ENCODE data around the gene CAMK2N2. TPM values are rescaled to one million over a fixed set of nuclear protein-coding genes. Genes with fewer than 3 reads are reported as not detected.

The CAMK2N2 gene
- total and polyA plus RNA-seq, 9 of the 15 experiments (the other 6 are each of a cell fraction or from before 2014, with no cell fraction given) = 0.08 to 0.22 (median 0.11) TPM; not detected in 5

DNA sequence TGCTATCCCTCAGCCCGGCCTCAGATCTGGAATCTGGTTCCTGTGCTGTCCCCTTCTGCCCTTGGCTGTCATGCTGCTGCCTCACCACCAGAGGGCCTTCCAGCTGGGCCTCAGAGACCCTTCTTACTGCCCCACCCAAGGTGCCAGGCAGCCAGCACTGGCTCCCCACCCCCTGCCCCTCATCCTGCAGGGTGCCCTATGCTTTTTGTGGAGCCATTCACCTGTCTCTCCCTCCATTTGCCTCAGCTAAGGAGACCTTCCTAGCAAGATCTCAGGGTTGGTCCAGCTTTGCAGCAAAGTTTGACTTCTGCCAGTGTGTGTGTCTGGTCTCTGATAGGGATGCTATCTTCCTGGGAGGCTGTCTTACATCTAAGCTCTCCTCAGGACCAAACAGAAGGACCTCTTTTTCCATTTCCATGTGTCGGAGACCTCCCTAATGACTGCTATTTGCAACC lies 33.8 kb downstream of the CAMK2N2 start (continued):
- TF ChIP-seq, protein P1, sequence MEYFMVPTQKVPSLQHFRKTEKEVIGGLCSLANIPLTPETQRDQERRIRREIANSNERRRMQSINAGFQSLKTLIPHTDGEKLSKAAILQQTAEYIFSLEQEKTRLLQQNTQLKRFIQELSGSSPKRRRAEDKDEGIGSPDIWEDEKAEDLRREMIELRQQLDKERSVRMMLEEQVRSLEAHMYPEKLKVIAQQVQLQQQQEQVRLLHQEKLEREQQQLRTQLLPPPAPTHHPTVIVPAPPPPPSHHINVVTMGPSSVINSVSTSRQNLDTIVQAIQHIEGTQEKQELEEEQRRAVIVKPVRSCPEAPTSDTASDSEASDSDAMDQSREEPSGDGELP (CRISPR knock-in tag; IDR thresholded peaks at IDR 0.05; ENCODE audit: borderline replicate concordance) = peak; percentile 86
- peak; percentile 66 for TF ChIP-seq SMC3 (conservative IDR thresholded peaks at IDR 0.05; ENCODE audit: insufficient read depth, low read depth, low read length)
- TF ChIP-seq PHB2 (IDR thresholded peaks at IDR 0.05; ENCODE audit: low read depth) = no peak
- 0 out of 2 replicates have a peak, but pooled peaks have one; percentile 11 for TF ChIP-seq VEZF1 (CRISPR knock-in tag; IDR thresholded peaks at IDR 0.05)

DNA sequence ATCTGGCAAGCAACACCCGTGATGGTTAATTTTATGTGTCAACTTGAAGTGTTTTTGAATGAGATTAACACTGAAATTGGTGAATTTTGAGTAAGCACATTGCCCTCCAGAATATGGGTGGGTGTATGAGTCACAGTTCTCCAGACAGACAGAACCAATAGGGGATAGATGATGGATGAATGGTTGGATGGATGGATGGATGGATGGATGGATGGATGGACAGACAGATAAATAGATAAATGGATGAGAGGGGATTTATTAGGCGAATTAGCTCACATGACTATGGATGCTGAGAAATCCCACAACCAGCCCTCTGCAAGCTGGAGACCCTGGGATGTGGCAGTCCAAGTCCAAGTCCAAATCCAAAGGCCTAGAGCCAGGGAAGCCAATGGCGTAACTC lies 37.4 kb downstream of the CAMK2N2 start:
- Histone ChIP-seq H3K9me1 (ENCODE audit: control insufficient read depth, insufficient read depth, low read length) (no peaks in the 10 kb centered on the region), H3K4me1 (replicated peaks in 1 of 2; ENCODE audit: control insufficient read depth in 2 of 2, insufficient read depth in 2 of 2, low read length in 2 of 2) (peaks cover 0 to 4% of the 10 kb centered on the region in 2 experiments; a peak in 2 of 5 replicates), H3K27me3 (ENCODE audit: control insufficient read depth in 2 of 2, insufficient read depth in 2 of 2, low read length in 2 of 2) (peaks cover 23 to 46% of the 10 kb centered on the region in 2 experiments), H3K4me2 (ENCODE audit: insufficient read depth, low read length) (no peak overlapping the region), H3K27ac (ENCODE audit: extremely low read depth, low read depth, low read length) (no peak overlapping the region), H3K4me3 (no peak overlapping the region), H3K36me3 (ENCODE audit: control insufficient read depth, insufficient read depth, low read length) (no peaks in the 10 kb centered on the region), H3K9me3 (replicated peaks; ENCODE audit: control insufficient read depth, insufficient read depth, low read depth, low read length) (no peaks in the 10 kb centered on the region), H2AFZ (ENCODE audit: low read depth, low read length) (no peak overlapping the region), H3K79me2 (ENCODE audit: control insufficient read depth, insufficient read depth, low read length) (no peaks in the 10 kb centered on the region), H4K20me1 (replicated peaks; ENCODE audit: control insufficient read depth, insufficient read depth, low read length) (peaks cover 11% of the 10 kb centered on the region), H3K9ac (ENCODE audit: insufficient read depth in 1 of 2, low read depth in 2 of 2, low read length in 2 of 2) (no peak overlapping the region)
- DNase-seq (ENCODE audit: extremely low read depth in 1 of 4, low spot score in 3 of 4) (no peak), ATAC-seq (no peak), FAIRE-seq (no peak)
- ChIA-PET POLR2A (no interaction called here), CTCF (ENCODE audit: low intra/inter-chr PET ratio) (no interaction called here)
- in situ Hi-C loops (cut with MboI) = no loop called here
- BruUV-seq (replicated peaks) = no TSS peak
- intact Hi-C loops (cut with micrococcal nuclease) = no loop called here
- WGBS (ENCODE audit: insufficient coverage, low coverage, missing lambda C conversion rate) = 14% methylated on average over 3 of the region's 3 CpGs
- no peak for TF ChIP-seq MNT (conservative IDR thresholded peaks at IDR 0.05)
- TF ChIP-seq TOE1 (IDR thresholded peaks at IDR 0.05; ENCODE audit: borderline replicate concordance) = no peak
- no peak for TF ChIP-seq TOE1 (CRISPR knock-in tag; IDR thresholded peaks at IDR 0.05; ENCODE audit: borderline replicate concordance, low read depth)
- TF ChIP-seq NFIX (CRISPR knock-in tag; IDR thresholded peaks at IDR 0.05; ENCODE audit: low read depth) = no peak
- TF ChIP-seq NFATC3 (IDR thresholded peaks at IDR 0.05) = no peak
- TF ChIP-seq NFYB (IDR thresholded peaks at IDR 0.05; ENCODE audit: extremely low read depth, insufficient read length) = no peak
- no peak for TF ChIP-seq ZNF57 (CRISPR knock-in tag; IDR thresholded peaks at IDR 0.05)
- no peak for TF ChIP-seq RNF219 (CRISPR knock-in tag; IDR thresholded peaks at IDR 0.05)
- no peak for TF ChIP-seq ZNF280B (CRISPR knock-in tag; IDR thresholded peaks at IDR 0.05)

Measured in K562 (cell line).